ENCODE measurements around the gene C10orf120.

DNA sequence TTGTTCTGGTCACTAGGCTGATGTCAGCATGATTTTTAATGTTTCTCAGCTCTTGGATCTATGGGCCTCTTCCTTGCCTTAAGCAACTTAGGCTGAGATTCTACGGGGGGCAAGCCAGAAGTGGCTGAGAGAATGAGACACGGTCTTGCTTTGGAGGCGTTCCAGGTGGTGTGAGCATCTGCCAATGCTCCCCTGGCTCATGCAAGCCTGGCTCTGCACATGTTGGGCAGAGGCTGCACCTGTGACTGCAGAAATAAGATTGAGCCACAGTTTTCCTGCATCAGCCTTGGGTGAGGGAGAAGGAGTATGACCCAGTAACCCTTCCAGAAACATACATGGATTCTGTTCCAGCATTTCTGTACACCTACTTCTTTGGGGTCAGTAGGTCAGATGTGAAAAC is 41.9 kb downstream of the C10orf120 start:
- TF ChIP-seq, protein P1, sequence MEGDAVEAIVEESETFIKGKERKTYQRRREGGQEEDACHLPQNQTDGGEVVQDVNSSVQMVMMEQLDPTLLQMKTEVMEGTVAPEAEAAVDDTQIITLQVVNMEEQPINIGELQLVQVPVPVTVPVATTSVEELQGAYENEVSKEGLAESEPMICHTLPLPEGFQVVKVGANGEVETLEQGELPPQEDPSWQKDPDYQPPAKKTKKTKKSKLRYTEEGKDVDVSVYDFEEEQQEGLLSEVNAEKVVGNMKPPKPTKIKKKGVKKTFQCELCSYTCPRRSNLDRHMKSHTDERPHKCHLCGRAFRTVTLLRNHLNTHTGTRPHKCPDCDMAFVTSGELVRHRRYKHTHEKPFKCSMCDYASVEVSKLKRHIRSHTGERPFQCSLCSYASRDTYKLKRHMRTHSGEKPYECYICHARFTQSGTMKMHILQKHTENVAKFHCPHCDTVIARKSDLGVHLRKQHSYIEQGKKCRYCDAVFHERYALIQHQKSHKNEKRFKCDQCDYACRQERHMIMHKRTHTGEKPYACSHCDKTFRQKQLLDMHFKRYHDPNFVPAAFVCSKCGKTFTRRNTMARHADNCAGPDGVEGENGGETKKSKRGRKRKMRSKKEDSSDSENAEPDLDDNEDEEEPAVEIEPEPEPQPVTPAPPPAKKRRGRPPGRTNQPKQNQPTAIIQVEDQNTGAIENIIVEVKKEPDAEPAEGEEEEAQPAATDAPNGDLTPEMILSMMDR (IDR thresholded peaks at IDR 0.05 in 2 of 3, conservative IDR thresholded peaks at IDR 0.05 in 1 of 3; ENCODE audit: control insufficient read depth in 2 of 3, extremely low read depth in 1 of 3, insufficient read depth in 1 of 3, low read depth in 3 of 3, low read length in 3 of 3), result no peak
- no peak for TF ChIP-seq ZNF274 (IDR thresholded peaks at IDR 0.05; ENCODE audit: insufficient read depth, insufficient read length)
- TF ChIP-seq BMI1 (IDR thresholded peaks at IDR 0.05; ENCODE audit: borderline replicate concordance), result no peak
- no peak for TF ChIP-seq KDM1A (IDR thresholded peaks at IDR 0.05; ENCODE audit: borderline replicate concordance)
- no peak for TF ChIP-seq MTA2 (IDR thresholded peaks at IDR 0.05; ENCODE audit: low read depth)
- TF ChIP-seq POLR2A (IDR thresholded peaks at IDR 0.05; ENCODE audit: low read depth, low read length), result no peak
- TF ChIP-seq EED (IDR thresholded peaks at IDR 0.05; ENCODE audit: low read depth), result no peak
- TF ChIP-seq, protein P2, sequence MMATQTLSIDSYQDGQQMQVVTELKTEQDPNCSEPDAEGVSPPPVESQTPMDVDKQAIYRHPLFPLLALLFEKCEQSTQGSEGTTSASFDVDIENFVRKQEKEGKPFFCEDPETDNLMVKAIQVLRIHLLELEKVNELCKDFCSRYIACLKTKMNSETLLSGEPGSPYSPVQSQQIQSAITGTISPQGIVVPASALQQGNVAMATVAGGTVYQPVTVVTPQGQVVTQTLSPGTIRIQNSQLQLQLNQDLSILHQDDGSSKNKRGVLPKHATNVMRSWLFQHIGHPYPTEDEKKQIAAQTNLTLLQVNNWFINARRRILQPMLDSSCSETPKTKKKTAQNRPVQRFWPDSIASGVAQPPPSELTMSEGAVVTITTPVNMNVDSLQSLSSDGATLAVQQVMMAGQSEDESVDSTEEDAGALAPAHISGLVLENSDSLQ (IDR thresholded peaks at IDR 0.05), result no peak
- no peak for TF ChIP-seq FOS (IDR thresholded peaks at IDR 0.05; ENCODE audit: borderline replicate concordance, extremely low read depth, insufficient read length)
- no peak for TF ChIP-seq EP300 (IDR thresholded peaks at IDR 0.05; ENCODE audit: borderline replicate concordance in 1 of 2, control insufficient read depth in 1 of 2, low read depth in 2 of 2, low read length in 2 of 2)
- TF ChIP-seq FOXM1 (IDR thresholded peaks at IDR 0.05; ENCODE audit: low read depth, low read length), result no peak
- TF ChIP-seq, protein P3, sequence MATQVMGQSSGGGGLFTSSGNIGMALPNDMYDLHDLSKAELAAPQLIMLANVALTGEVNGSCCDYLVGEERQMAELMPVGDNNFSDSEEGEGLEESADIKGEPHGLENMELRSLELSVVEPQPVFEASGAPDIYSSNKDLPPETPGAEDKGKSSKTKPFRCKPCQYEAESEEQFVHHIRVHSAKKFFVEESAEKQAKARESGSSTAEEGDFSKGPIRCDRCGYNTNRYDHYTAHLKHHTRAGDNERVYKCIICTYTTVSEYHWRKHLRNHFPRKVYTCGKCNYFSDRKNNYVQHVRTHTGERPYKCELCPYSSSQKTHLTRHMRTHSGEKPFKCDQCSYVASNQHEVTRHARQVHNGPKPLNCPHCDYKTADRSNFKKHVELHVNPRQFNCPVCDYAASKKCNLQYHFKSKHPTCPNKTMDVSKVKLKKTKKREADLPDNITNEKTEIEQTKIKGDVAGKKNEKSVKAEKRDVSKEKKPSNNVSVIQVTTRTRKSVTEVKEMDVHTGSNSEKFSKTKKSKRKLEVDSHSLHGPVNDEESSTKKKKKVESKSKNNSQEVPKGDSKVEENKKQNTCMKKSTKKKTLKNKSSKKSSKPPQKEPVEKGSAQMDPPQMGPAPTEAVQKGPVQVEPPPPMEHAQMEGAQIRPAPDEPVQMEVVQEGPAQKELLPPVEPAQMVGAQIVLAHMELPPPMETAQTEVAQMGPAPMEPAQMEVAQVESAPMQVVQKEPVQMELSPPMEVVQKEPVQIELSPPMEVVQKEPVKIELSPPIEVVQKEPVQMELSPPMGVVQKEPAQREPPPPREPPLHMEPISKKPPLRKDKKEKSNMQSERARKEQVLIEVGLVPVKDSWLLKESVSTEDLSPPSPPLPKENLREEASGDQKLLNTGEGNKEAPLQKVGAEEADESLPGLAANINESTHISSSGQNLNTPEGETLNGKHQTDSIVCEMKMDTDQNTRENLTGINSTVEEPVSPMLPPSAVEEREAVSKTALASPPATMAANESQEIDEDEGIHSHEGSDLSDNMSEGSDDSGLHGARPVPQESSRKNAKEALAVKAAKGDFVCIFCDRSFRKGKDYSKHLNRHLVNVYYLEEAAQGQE (IDR thresholded peaks at IDR 0.05; ENCODE audit: low read depth, low read length), result no peak
- TF ChIP-seq SIX5 (IDR thresholded peaks at IDR 0.05; ENCODE audit: low read depth, low read length, severe bottlenecking), result no peak

All from GM12878 (cell line).